Measurements from ENCODE around the gene RIIAD1. TPM values are rescaled to one million over a fixed set of nuclear protein-coding genes. Genes with fewer than 3 reads are reported as not detected.

Gene RIIAD1
- total RNA-seq (2021): 0.92 TPM in 1 of 3 replicates, not detected in the others
- percentile 12 among the genes with signal in this experiment for Bru-seq, nascent RNA
- long read RNA-seq, experiment 1: 0 reads
- long read RNA-seq, experiment 2: 0 reads
- long read RNA-seq, experiment 3: 0 reads

GRCh38 chr1:151720974-151721787, at the start of gene RIIAD1:
Gene RIIAD1 (plus strand): TSS chr1:151721522. CDS start chr1:151721537, 15 bp downstream.
- Mint-ChIP-seq H3K27ac (no peak within 1 kb of the TSS), H3K9me3 (no peaks in the 10 kb centered on the region), H3K4me1 (peaks cover 31% of the 10 kb centered on the region), H3K4me3 (peak within 1 kb of the TSS; percentile 76), H3K27me3 (ENCODE audit: low read depth) (peaks cover 81% of the 10 kb centered on the region), H3K36me3 (no peaks in the 10 kb centered on the region)
- DNase-seq (ENCODE audit: low spot score) (peak; percentile 61), ATAC-seq (peak; percentile 85)
- CTCF ChIA-PET: interaction anchor here (0.6 to 1.9 kb wide), 13 partner anchors 9 to 773 kb away, joined by 3 to 19 read pairs (median 4); no protein-coding TSS in a partner anchor
- TF ChIP-seq OVOL2 (CRISPR knock-in tag; IDR thresholded peaks at IDR 0.05; ENCODE audit: borderline replicate concordance) (no peak), CBFB (CRISPR knock-in tag; IDR thresholded peaks at IDR 0.05; ENCODE audit: low read depth) (no peak), SMAD3 (CRISPR knock-in tag; IDR thresholded peaks at IDR 0.05; ENCODE audit: borderline replicate concordance) (no peak), MAX (CRISPR knock-in tag; IDR thresholded peaks at IDR 0.05) (no peak), ZBTB43 (CRISPR knock-in tag; IDR thresholded peaks at IDR 0.05) (no peak), CDX4 (CRISPR knock-in tag; IDR thresholded peaks at IDR 0.05; ENCODE audit: borderline replicate concordance) (no peak), USF2 (CRISPR knock-in tag; IDR thresholded peaks at IDR 0.05) (no peak), TEAD1 (CRISPR knock-in tag; IDR thresholded peaks at IDR 0.05) (no peak), TEAD4 (CRISPR knock-in tag; IDR thresholded peaks at IDR 0.05) (no peak), ZNF263 (CRISPR knock-in tag; IDR thresholded peaks at IDR 0.05; ENCODE audit: low read depth) (no peak), ATF3 (CRISPR knock-in tag; conservative IDR thresholded peaks at IDR 0.05) (no peak), NR1H2 (CRISPR knock-in tag; IDR thresholded peaks at IDR 0.05) (no peak), ERG (CRISPR knock-in tag; IDR thresholded peaks at IDR 0.05) (no peak), ATF1 (CRISPR knock-in tag; IDR thresholded peaks at IDR 0.05) (no peak), CREB1 (CRISPR knock-in tag; IDR thresholded peaks at IDR 0.05) (no peak), SMAD4 (CRISPR knock-in tag; IDR thresholded peaks at IDR 0.05) (no peak), MYBL2 (CRISPR knock-in tag; IDR thresholded peaks at IDR 0.05) (no peak), NFATC4 (CRISPR knock-in tag; IDR thresholded peaks at IDR 0.05) (no peak), IRF2 (CRISPR knock-in tag; IDR thresholded peaks at IDR 0.05; ENCODE audit: borderline replicate concordance, low read depth) (no peak)
- POLR2A ChIA-PET: interaction anchor here (1.1 kb wide), 1 partner anchor 28 kb away, joined by 3 read pairs; no protein-coding TSS in a partner anchor

- Mint-ChIP-seq H3K27ac (no peak overlapping the region; the same call in 1 of the 2 replicates), H3K36me3 (peaks cover 22% of the 10 kb centered on the region), H3K9me3 (peaks cover 10% of the 10 kb centered on the region), H3K4me3 (no peak overlapping the region), H3K4me1 (peaks cover 5% of the 10 kb centered on the region), H3K27me3 (ENCODE audit: low read depth) (no peaks in the 10 kb centered on the region)
- ATAC-seq: no peak
- CTCF ChIA-PET: no interaction called here
- POLR2A ChIA-PET: no interaction called here
- no peak for DNase-seq (ENCODE audit: low spot score)
- TF ChIP-seq HMGXB4 (CRISPR knock-in tag; IDR thresholded peaks at IDR 0.05): no peak
- TF ChIP-seq ZNF232 (CRISPR knock-in tag; IDR thresholded peaks at IDR 0.05): no peak
- no peak for TF ChIP-seq CDX4 (CRISPR knock-in tag; IDR thresholded peaks at IDR 0.05; ENCODE audit: borderline replicate concordance)
- no peak for TF ChIP-seq ZNF532 (CRISPR knock-in tag; IDR thresholded peaks at IDR 0.05; ENCODE audit: borderline replicate concordance)
Measured at GRCh38 chr1:151673407-151673806, 47.9 kb upstream of the RIIAD1 start.
